SH-SY5Y (cell line): ENCODE results near the gene ACOT6.

ENCODE experiments used
- GATA2 ChIP-seq: IDR thresholded peaks from 2 replicates; pipeline ENCODE4 v1.6.1; 2011; ENCODE audit warnings: mild to moderate bottlenecking, low read depth, low read length
- GATA3 ChIP-seq: IDR thresholded peaks from 2 replicates; pipeline ENCODE4 v1.6.1; 2011; ENCODE audit warnings: low read depth, mild to moderate bottlenecking, low read length, moderate library complexity

DNA sequence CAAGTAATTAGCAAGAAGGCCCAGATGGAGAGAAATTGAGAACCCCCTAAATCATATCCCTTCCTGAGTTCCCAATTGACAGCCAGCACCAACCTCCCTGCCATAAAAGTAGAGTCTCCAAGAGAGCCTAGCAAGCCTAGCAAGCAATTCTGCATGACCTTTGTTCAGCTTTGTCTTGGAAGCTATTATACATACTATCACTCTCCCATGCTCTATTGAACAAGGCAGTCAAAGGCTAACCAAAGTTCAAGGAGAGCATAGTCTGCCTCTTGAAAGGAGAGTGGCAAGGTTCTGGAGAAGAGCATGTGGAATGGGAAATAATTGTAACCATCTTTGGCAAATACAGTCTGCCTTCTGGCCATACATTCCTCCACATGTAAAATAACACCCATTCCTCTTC is 12.8 kb upstream of the ACOT6 start:
- TF ChIP-seq GATA2: no peak
- no peak for TF ChIP-seq GATA3
